GM19397 (cell line): ENCODE results near the gene ATG2B.

Source experiments
- ATAC-seq: cut with Tn5 transposase; IDR thresholded peaks from one replicate; pipeline ENCODE4 v1.9.1; 2021; ENCODE audit warnings: mild to moderate bottlenecking, moderate library complexity; ENCODE audit not compliant: unreplicated experiment

ATG2B gene, protein sequence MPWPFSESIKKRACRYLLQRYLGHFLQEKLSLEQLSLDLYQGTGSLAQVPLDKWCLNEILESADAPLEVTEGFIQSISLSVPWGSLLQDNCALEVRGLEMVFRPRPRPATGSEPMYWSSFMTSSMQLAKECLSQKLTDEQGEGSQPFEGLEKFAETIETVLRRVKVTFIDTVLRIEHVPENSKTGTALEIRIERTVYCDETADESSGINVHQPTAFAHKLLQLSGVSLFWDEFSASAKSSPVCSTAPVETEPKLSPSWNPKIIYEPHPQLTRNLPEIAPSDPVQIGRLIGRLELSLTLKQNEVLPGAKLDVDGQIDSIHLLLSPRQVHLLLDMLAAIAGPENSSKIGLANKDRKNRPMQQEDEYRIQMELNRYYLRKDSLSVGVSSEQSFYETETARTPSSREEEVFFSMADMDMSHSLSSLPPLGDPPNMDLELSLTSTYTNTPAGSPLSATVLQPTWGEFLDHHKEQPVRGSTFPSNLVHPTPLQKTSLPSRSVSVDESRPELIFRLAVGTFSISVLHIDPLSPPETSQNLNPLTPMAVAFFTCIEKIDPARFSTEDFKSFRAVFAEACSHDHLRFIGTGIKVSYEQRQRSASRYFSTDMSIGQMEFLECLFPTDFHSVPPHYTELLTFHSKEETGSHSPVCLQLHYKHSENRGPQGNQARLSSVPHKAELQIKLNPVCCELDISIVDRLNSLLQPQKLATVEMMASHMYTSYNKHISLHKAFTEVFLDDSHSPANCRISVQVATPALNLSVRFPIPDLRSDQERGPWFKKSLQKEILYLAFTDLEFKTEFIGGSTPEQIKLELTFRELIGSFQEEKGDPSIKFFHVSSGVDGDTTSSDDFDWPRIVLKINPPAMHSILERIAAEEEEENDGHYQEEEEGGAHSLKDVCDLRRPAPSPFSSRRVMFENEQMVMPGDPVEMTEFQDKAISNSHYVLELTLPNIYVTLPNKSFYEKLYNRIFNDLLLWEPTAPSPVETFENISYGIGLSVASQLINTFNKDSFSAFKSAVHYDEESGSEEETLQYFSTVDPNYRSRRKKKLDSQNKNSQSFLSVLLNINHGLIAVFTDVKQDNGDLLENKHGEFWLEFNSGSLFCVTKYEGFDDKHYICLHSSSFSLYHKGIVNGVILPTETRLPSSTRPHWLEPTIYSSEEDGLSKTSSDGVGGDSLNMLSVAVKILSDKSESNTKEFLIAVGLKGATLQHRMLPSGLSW (N-terminal part only)

DNA sequence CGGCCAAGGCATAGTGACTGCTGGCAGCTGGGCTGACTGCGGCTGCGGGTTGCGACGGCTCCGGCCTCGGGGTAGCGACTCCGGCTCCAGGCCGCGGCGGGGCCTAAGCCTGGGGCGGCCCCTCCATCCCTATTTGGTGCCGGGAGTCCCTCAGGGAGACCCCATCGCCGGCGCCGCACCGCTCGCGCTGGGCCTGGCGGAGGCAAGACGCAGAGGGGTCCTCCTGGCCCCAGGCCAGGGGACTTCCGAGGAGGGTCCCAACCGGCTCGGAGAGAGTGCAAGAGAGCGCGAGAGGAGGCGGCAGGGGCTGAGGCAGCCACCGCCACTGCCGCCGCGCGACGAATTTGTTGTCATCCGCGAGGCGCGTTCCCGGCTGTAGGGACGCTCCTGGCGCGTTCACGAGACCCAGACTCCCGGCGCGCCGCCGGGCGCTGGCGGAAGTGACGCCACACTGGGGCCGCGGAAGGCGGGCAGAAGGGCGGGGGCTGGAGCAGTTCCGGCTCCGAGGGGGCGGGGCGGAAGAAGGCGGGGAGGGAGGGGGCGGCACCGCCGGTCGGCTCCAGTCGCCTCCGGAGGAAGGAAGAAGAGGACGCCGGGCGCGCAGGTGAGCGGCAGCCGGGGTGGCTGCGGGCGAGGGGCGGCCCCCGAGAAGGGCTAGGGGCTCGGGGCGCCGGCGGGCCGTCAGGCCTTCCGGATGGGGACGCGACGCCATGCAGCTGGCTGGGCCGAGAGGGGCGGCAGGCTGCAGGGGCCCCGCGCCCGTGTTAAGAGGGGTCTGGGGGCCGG is at the start of gene ATG2B, which contains the start of gene GSKIP:
ATG2B (minus strand) TSS at position 377 of the 786 bp plus-strand sequence; CDS start at position 12, 365 bp downstream.
GSKIP (plus strand) TSS at position 562 of the 786 bp plus-strand sequence. CDS start 18,722 bp downstream, outside the sequence.
- ATAC-seq = peak; percentile 83

DNA sequence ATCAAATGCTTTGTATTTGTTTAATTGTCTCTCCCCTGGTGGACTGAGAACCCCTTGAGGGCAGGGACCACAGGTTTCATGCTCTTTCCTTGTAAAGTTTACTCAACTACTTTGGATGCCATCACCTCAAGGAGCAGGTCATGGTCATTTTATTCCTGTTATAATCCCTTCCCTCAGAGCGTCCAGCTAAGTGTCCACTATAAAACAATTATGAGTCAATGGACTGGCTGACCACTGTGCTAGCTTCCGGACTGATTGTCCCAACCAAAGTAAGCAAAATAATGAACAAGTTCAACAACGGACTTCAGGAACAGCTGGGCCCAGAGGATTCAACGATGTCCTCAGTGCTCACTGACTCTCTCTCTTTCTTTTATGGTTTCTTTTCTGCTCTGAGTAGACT is 47.0 kb upstream of the ATG2B start:
- ATAC-seq = no peak

DNA sequence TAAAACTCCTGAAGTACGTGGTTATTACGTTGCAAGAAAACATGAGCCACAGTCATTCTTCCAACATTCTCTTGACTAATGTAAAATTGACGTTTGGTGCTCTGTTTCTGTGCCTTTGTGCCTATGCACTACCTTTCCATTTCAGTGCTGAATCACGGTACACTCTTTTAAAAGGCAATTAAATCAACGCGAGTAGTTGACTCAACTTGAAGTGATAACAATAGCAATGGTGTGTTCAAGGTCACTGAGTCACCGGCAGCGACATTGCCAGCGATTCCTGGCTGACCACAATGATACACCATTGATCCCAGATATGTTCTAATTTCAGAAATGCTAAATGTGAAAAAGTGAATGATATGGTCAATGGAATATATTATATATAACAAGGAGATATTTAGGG is 46.6 kb upstream of the ATG2B start:
- ATAC-seq = no peak

DNA sequence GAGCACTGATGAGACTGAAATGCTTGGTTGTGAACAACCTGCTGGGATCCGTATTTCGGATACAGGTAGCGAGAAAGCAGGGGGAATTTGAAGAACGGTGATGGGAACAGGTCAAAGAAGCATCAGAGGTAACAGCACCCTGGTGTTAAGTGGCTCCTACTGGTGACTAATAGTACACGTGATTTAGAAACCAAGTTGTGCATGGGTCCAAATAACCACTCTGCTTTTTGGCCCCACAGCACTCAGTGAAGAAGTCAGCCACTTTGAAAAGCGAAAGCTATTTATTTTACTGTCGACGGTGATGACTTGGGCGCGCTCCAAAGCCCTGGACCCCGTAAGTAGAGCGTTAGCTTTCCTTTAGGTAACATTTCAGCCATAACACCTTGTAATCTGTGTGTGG is 45.5 kb upstream of the ATG2B start:
- no peak for ATAC-seq

DNA sequence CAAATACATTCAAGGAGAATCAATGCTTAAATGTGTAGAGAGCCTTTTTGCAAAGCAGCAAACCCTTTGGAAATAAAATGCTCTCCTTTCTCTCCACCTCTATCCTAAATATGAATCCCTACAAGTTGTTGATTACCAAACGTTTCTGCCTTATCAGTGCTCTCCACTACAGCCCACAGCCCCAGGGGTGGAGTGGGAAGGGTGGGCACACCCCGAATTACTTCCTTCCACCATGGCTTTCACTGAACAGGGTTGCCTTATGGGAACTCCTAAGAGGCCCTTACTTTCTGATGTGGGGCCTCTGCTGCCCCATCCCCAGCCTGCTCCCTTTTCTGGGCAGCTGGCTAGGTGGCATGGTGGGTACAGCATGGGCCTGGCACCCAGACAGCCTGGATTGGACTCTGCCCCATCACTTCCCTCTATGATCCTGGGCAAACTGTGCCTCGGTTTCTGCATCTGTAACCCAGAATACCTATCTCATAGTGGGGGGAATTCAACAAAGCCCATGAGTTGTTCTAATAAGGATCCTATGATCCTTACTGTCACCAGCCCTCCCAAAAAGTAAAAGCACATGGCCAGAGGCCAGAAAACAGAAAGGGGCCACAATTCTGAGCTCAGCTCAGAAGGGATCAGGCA is 44.9 kb upstream of the ATG2B start:
- ATAC-seq = no peak

DNA sequence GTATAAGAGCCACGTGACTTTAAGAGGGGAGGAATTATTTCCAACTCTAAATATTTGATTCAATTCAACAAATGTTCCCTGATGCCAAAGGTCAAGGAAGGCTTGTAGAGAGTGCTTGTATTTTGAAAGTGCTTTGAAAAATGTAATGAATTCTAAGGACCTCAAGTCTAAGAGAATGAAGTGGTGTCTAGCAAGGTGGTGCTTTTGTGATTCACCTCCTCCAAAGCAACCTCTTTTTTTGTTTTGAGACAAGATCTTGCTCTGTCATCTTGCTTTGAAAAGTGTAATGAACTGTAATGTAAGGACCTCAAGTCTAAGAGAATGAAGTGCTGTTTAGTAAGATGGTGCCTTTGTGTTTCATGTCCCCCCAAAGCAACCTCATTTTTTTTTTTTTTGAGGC is 42.5 kb upstream of the ATG2B start:
- no peak for ATAC-seq

DNA sequence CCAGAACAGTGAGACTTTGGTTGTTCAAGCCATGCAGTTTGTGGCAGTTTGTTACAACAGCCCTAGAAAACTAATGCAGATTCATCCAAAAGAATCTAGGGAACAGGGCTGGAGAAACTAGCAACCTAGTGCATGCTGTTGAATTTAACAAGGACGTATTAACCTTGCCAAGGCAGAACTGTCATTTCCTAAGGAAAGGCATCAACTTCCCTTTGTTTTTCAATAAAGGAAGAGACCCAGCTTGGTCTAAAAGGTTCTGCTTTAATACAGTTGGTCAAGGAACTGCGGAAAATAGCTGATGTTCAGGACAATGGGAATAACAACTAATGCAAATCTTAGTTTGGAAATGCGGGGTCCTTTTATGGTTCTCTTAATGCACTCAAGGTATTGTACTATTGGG is 40.3 kb upstream of the ATG2B start:
- ATAC-seq = no peak

DNA sequence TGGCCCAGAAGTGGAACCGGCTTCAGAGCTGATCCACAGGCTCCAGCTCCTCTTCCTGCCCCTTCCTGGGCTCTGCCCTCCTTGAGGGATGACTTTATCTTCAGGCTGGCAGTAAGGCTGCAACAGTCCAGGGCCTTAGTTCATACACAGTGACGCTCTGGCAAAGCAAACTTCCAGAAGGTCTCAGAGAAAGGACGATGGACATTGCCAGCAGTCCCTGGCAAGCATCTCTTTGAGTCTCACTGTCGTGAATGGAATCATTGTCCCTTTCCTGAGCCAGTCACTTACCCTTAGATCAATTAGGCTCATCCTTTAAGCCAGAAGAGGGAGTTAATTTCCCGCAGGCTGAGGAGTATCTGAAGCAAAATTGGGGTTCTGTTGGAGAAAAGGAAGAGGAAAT is 37.4 kb upstream of the ATG2B start:
- ATAC-seq = no peak

DNA sequence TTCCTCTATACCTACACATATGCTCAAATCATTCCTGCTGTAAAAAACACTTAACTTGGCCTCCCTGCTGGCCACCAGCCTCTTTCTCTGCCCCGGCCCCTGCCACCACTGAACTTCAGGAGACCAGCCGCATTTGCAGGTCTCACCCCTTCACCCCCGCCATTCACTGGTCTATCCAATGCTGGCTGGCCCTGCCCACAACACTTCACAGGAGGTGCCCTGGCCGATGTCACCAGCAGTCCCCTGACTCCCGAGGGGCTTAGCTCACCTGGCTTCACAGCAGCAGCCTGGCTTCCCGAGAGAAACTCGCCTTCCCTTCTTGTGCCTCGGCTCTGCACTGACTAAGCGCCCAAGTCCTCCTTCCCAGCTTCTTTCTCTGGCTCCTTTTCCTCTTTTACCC is 36.3 kb upstream of the ATG2B start:
- no peak for ATAC-seq

DNA sequence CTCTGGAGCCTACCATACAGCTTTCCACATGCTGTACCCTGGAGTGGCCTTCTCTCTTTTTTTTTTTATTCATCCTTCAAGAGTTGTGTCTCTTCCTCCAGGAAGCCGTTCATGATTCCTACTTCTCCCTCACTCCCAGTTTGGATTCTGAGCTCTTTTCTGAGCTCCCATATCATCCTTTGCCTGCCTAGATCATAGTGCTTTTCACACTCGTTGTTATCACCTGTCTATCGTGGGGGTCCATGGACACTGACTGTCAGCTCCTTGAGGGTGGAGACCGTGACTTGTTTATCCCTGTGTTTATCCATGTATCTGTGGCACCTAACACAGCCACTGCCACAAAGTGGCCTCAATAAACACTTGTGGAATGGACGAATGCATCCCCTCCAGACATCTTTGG is 35.8 kb upstream of the ATG2B start:
- ATAC-seq = no peak

DNA sequence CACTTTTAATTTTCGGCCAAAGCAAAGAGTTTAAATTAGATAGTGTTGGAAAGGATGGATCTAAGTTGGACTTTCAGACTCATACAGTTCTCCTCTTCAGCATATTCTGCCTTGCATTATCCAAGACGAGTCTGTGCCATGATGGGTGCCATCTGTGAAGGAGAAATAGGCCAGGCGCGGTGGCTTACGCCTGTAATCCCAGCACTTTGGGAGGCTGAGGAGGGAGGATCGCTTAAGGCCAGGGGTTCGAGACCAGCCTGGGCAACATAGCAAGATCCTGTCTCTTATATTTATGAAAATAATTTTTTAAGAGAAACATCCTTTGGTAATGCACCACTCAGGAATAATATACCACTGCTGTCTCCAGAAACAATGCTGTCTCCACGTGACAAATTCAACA is 35.3 kb upstream of the ATG2B start:
- no peak for ATAC-seq

DNA sequence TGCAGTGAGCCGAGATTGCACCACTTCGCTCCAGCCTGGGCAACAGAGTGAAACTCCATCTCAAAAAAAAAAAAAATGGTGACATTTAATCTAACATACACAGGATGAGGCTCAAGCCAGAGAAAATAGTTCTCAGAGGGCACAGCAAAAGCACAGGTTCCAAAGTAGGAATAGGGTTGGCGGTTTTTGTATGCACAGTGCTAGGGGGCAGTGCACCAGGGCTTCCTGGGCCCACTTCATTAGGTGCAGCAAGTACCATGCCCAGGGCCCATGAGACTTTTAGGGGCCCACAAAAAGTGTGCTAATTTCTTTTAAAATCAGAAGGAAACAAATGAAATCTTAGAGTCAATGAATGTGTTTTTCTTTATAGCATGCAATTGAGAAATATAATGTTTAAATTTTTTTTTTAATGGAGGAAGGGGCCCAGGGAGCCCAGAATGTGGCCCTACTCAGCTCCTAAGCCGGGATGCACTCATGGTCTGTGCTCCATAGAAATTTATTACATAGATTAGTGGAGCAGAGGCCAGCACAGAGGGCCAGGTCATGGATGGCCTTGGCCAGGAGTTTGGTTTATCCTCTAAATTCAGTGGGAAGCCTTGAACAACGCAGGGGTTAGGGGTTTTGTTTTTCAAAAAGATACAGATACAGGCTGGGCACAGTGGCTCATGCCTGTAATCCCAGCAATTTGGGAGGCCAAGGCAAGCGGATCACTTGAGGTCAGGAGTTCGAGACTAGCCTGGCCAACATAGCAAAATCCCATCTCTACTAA is 31.1 kb upstream of the ATG2B start:
- no peak for ATAC-seq

DNA sequence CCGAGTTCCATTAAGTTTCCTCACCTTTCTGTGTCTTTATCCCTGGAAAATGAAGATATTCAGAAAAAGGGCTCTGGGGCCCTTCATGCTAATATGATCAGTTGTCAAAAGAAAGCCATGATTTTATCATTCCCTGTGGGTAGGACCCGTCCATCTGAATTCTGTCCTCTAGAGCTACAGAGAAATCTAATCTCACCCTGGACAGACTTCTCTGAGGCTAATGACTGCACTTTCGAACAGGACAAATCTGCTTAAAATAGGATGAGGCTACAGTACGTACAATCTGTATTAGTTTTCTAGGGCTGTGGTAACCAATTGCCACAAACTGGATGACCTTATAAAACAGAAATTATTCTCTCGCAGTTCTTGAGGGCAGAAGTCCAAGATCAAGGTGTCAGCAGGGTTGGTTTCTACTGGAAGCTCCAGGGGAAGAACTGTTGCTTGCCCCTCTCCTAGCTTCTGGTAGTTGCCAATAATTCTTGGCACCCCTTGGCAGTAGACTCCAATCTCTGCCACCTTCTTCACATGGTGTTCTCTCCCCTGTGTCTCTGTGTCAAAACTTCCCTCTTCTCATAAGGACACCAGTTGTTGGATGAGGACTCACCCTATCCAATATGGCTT is 30.0 kb upstream of the ATG2B start:
- ATAC-seq = no peak

DNA sequence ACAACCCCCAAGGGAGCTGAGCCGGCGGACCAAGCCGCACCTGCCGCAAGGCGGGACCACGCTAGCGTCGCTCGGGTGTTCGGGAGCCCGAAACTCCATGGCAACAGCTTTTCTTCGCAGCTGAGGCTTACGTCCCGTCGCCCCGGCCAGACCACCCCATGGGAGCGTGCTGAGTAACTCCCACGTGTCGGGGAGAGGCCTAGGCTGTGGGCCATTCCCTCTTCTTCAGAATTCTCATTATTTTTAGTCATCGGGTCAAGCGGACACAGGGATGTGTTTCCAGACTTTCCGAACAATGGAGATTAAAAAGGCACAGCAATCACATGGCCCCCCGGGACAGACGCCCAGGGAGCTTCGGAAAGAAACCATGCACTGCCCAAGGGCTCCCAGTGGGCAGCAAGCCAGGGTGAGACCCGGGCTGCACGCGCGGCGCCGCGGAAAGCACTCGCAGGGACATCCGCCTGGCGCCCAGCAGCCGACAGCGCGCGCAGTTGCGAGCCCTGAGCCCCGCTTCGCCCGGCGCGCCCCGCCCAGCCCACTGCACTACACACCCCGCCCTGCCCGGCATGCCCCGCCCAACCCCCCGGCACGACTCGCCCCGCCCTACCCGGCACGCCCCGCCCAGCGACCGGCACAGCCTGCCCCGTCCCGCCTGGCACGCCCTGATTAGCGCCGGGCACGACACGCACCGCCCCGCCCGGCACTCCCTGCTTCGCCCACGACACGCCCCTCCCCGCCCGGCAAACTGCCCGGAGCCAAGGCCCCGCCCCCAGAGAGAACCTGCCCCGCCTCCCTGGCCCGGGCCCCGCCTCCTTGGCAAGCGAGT is 28.4 kb upstream of the ATG2B start:
- peak; percentile 87 for ATAC-seq

DNA sequence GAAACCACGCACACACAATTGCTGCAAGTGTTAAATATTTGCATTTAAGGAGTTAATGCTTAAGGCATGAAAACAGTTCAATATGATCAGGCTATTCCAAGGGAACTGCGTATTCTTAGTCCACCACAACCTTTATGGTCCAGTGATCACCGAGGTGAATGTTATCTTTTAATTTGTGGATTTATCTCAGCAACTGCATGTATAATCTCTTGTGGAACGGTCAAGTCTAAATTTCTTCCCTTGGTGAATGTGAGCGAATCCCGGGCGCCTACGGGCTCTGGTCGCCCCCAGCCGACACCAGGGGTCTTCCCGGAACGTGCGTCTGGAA is 27.8 kb upstream of the ATG2B start:
- ATAC-seq = no peak

DNA sequence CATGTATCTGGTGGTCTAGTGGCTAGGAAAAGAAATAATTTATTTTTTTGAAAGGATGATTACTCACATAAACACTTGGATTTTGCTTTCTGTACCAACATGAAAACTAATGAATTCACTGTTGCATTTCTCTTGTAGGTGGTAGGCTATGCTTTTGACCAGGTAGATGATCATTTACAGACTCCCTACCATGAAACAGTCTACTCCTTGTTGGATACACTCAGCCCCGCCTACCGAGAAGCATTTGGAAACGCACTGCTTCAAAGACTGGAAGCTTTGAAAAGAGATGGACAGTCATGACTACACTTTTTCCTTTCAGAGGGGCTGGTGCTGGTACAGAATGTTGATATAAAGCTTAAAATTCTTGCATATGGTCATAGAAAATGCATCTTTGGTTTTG is 22.2 kb upstream of the ATG2B start:
- ATAC-seq = no peak

DNA sequence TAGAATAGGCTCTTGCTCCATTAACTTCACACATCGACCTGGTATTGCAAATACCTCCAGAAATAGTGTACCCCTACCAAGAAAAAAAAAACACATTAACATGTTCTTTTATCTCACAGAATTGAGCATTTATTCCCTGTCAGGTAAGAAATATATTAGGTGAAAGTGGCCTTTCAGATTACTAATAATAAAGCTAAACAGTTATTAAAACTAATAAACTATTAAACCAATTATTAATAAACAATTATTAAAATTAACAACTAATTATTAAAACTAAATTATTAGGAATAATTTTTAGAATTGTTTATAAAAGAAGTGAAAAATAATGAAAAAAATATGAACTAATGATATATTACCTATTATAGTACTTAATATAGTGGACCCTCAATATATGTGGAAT is 21.6 kb upstream of the ATG2B start:
- ATAC-seq = no peak

DNA sequence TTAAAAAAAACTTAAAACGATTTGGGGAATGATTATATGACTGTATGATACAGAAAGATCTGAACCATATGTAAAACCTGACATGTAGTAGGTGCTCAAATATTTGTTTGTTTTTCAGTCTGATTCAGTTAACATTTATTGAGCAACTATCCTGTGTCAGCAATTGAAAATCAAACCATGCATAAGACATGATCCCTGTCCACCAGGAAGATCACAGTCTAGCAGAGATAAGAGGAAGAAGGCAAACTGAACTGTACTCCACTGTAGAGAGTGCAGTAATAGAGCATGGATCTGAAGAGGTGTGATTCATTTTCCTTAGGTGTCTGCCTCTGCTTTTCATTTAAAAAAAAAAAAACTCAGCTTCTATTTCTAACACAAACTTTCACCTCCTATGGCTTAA is 20.9 kb upstream of the ATG2B start:
- no peak for ATAC-seq
